Glutamatergic neuron (in vitro differentiated cells): Measurements from ENCODE around the gene TEX11. TPM values are rescaled to one million over a fixed set of nuclear protein-coding genes. Genes with fewer than 3 reads are reported as not detected.

Experiments
- DNase-seq: peaks from one replicate; pipeline ENCODE4 v3.0.0; 2022
- H3K27ac Mint-ChIP-seq: one replicate; pipeline ENCODE4 v1.8.0; 2020; ENCODE audit warnings: mild to moderate bottlenecking, mixed read lengths, inconsistent platforms; ENCODE audit not compliant: unreplicated experiment
- H3K27me3 Mint-ChIP-seq: one replicate; pipeline ENCODE4 v1.8.0; 2020; ENCODE audit warnings: mild to moderate bottlenecking, moderate library complexity, mixed read lengths, inconsistent platforms; ENCODE audit not compliant: unreplicated experiment
- H3K36me3 Mint-ChIP-seq: one replicate; pipeline ENCODE4 v1.8.0; 2020; ENCODE audit warnings: mild to moderate bottlenecking, mixed read lengths, inconsistent platforms; ENCODE audit not compliant: unreplicated experiment
- H3K4me1 Mint-ChIP-seq: one replicate; pipeline ENCODE4 v1.8.0; 2020; ENCODE audit warnings: mild to moderate bottlenecking, low read depth, mixed read lengths, inconsistent platforms; ENCODE audit not compliant: unreplicated experiment
- H3K4me3 Mint-ChIP-seq: one replicate; pipeline ENCODE4 v1.8.0; 2020; ENCODE audit warnings: mild to moderate bottlenecking, mixed read lengths, inconsistent platforms; ENCODE audit not compliant: unreplicated experiment
- H3K9me3 Mint-ChIP-seq: one replicate; pipeline ENCODE4 v1.8.0; 2020; ENCODE audit warnings: mild to moderate bottlenecking, moderate library complexity, mixed read lengths, inconsistent platforms; ENCODE audit not compliant: unreplicated experiment
- CTCF ChIP-seq: fragments of 200-600 bp; sonication (generic); IDR thresholded peaks from one replicate; pipeline ENCODE4 v1.5.0; 2021; ENCODE audit not compliant: partially characterized antibody, unreplicated experiment
- total RNA-seq: library from RNA; stranded (reverse); fragmentation: NEBNext Ultra II Directional; extraction: Animal tissue kit (Norgen Biotek cat#: 25700); gene quantifications from one replicate; pipeline ENCODE4 v1.2.1, GENCODE V29; 2021; ENCODE audit not compliant: unreplicated experiment

Gene TEX11
- total RNA-seq, 1 donor from 2014 or later = not detected

- DNase-seq = no peak
- Mint-ChIP-seq H3K27ac (no peak overlapping the region), H3K36me3 (no peaks in the 10 kb centered on the region), H3K4me1 (no peaks in the 10 kb centered on the region), H3K4me3 (no peak overlapping the region), H3K27me3 (no peaks in the 10 kb centered on the region), H3K9me3 (peaks cover 3% of the 10 kb centered on the region)
- TF ChIP-seq CTCF = no peak
Observed at GRCh38 chrX:70554523-70554922, 354.0 kb downstream of the TEX11 start.

GRCh38 chrX:70554081-70554480 is 354.4 kb downstream of the TEX11 start:
- Mint-ChIP-seq H3K36me3 (no peaks in the 10 kb centered on the region), H3K4me1 (no peaks in the 10 kb centered on the region), H3K27ac (no peak overlapping the region), H3K9me3 (peaks cover 3% of the 10 kb centered on the region), H3K4me3 (no peak overlapping the region), H3K27me3 (no peaks in the 10 kb centered on the region)
- TF ChIP-seq CTCF = no peak
- no peak for DNase-seq

- TF ChIP-seq CTCF = no peak
- no peak overlapping the region for H3K4me3 Mint-ChIP-seq
- H3K36me3 Mint-ChIP-seq = no peaks in the 10 kb centered on the region
- peaks cover 2% of the 10 kb centered on the region for H3K9me3 Mint-ChIP-seq
- H3K4me1 Mint-ChIP-seq = no peaks in the 10 kb centered on the region
- no peak for DNase-seq
- no peak overlapping the region for H3K27ac Mint-ChIP-seq
- H3K27me3 Mint-ChIP-seq = no peaks in the 10 kb centered on the region
Observed at GRCh38 chrX:70553516-70553915, 355.0 kb downstream of the TEX11 start.

- Mint-ChIP-seq H3K9me3 (no peaks in the 10 kb centered on the region), H3K4me1 (no peaks in the 10 kb centered on the region), H3K27me3 (no peaks in the 10 kb centered on the region), H3K27ac (no peak overlapping the region), H3K4me3 (no peak overlapping the region), H3K36me3 (no peaks in the 10 kb centered on the region)
- DNase-seq = no peak
- no peak for TF ChIP-seq CTCF
Observed at GRCh38 chrX:70552130-70552704, 356.3 kb downstream of the TEX11 start.

- no peaks in the 10 kb centered on the region for H3K27me3 Mint-ChIP-seq
- H3K36me3 Mint-ChIP-seq = no peaks in the 10 kb centered on the region
- H3K9me3 Mint-ChIP-seq = no peaks in the 10 kb centered on the region
- H3K4me3 Mint-ChIP-seq = no peak overlapping the region
- no peak for TF ChIP-seq CTCF
- no peak for DNase-seq
- H3K27ac Mint-ChIP-seq = no peak overlapping the region
- H3K4me1 Mint-ChIP-seq = no peaks in the 10 kb centered on the region
Observed at GRCh38 chrX:70549429-70549828, 359.1 kb downstream of the TEX11 start.
